DMS 273 (cell line): ENCODE data around the gene IQGAP2.

Experiments used
- DNase-seq: peaks from one replicate; lab custom pipeline; 2025; ENCODE audit not compliant: unreplicated experiment; lab: John Stamatoyannopoulos, UW

The IQGAP2 gene

DNA sequence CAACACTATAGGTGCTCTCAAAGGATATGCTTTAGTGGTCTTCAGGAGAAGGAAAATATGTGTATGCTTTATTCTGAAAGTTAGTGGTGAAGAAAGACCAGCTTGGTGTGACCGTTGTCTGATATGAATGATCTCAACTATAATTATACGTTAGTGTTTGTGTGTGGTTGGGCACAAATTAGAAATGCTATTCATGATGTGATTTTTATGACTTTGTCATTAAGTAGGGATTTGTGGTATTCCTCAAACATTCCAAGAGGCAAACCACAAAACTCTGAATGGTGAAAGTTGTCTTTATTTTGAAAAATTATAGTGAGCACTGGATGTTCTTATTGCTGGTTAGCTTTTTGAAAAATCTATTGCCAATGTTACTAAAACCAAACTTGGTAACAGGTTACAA lies 306.7 kb downstream of the IQGAP2 start:
- DNase-seq = no peak

DNA sequence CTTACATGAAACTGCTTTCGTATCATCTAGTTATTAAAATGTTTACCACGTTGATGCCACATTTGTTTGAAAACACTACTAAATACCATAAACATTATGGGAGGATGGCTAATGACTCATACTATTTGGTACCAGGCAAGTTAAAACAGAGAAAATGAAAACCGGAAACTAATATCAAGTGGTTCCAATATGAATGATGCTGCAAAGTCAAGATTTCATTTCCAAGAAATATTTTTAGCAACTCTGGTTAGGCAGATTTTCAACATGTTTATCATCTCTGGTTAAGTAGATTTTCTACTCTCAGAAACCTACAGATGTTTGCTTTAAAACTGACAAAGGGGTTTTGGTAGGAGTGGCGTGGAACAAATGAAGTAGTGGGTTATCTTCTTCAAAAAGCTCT lies 307.9 kb downstream of the IQGAP2 start:
- DNase-seq = no peak

DNA sequence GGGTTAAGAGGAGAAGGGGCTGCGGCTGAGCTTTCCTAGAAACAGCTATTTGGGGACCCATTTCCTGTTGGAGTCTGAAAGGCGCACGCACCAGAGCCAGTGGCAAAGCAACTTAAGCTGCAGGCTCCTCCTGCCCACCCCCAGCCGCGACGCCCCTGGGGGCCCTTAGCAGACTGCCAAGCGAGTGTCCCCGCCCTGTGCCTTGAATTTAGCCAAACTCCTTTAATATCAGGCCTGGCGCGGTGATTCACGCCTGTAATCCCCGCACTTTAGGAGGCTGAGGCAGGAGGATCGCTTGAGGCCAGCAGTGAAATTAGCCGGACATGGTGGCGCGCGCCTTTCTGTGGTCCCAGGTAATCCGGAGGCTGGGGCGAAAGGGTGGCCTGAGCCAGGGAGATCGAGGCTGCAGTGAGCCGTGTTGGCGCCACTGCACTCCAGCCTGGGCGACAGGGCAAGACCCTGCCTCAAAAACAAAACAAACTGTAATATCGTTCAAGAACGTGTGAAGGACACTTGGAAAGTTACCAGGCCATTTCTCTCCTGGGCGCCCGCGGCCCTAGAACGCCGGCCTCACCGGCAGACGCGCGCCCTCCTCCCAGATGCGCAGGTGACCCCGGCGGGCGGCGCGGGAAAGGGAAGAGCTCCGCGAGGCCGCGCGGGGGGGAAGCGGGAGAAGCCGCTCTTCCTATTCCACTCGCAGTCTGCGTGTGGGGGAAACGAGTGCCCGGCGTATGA lies 311.8 kb downstream of the IQGAP2 start:
- peak; percentile 63 for DNase-seq

DNA sequence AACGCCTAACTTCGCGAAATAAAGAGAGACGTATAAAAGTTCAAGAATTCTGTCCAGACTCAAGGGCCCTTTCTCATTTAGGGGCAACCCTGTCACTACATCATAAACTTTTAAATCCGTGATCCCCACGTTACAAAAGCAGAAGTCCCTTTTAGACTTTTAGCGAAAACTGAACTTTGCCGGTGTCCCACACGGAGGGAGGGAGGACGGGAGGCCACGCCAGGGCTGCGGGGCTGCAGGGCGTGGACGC lies 312.3 kb downstream of the IQGAP2 start:
- no peak for DNase-seq

DNA sequence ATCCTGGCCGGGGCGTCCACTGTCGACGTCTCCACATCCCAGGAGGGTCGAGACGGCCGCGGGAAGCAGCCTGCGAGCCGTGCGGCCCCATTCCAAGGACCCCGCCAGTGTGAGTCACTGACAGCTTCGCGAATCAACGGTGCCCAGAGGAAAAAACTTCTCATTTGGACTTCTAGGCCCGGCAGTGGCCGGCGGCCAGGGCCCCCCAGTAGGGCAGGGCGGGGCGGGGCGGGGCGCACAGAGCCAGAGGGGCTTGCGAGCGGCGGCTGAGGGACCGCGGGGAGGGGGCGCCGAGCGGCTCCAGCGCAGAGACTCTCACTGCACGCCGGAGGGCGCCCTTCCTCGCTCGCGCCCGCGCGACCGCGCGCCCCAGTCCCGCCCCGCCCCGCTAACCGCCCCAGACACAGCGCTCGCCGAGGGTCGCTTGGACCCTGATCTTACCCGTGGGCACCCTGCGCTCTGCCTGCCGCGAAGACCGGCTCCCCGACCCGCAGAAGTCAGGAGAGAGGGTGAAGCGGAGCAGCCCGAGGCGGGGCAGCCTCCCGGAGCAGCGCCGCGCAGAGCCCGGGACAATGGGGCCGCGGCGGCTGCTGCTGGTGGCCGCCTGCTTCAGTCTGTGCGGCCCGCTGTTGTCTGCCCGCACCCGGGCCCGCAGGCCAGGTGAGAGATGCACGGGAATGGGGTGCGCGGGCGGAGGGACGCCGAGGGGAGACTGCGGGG lies 312.8 kb downstream of the IQGAP2 start, which contains the start of gene F2R:
TSS of gene F2R (plus strand) at position 391 of the 720 bp plus-strand sequence. CDS start at position 573, 182 bp downstream.
- peak; percentile 84 for DNase-seq

DNA sequence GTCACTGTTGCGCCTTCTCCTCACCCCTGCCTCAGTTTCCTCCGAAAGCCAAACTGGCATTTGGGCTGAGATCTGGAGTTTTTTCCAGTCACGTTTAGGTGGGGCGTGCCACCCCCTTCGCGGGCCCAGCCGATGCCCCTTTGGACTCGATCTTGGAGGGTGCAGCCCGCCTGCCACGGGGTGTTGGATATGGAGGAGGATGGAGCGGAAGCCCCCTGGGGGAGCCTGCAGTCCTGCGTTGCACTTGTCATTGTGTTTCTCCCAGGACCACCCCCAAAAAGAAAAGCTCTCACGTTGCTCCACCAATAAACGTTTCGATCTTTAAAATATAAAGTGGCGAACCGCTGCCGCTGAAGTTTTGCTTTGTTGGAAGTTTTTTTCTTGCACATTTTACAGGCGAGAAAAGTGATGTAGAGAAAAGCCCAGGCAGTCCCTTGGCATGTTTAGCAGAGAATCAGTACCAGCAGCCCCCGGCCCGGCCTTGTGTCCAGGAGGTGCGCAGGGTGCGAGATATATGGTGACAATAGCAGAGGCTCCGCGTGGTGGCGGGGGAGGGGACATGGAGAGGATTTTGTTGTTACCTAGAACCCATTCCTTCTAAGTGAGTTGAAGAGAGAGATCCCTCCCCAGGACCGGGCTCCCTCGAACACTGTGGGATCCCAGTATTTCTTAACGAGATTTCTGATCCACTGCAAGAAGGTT lies 313.5 kb downstream of the IQGAP2 start:
- peak; percentile 43 for DNase-seq

DNA sequence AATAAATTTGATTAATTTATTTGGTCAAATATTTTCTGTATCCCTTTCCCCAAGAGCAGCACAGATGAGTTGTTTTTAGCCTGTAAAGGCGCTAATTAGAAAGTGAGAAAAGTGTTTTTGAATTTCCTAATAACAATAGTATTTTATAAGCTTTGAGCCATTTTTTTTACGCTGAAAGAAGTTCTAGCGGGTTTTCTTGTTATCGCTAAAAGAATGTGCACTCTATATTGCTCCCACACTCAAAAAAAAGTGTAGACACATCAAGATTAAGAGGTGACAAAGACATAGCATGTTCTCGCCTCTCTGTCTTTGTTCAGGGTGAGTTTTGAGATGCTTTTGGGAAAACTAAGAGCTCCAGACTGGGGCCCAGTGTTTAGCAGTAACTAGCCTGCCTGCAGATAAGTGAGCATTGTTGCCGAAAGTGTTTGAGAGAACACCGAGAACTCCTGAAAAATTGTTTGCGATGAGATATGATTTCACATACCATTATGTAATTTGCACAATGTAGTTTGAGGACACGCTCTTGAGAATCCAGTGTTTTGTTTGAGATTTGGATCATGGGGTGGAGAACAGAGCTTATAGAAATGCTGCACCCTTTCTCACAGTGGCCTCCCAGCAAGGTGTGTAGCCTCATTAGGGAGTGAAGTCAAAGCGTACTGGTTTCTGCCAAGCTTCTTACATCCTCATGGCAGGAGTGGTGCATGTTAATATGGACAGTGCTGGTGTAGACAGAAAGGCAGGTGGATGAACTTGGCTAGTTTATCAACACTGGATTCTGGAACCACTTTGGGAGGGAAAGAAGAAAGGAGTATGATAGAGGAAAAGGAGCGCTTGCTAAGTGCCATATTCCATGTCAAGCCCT lies 314.4 kb downstream of the IQGAP2 start:
- DNase-seq = no peak

DNA sequence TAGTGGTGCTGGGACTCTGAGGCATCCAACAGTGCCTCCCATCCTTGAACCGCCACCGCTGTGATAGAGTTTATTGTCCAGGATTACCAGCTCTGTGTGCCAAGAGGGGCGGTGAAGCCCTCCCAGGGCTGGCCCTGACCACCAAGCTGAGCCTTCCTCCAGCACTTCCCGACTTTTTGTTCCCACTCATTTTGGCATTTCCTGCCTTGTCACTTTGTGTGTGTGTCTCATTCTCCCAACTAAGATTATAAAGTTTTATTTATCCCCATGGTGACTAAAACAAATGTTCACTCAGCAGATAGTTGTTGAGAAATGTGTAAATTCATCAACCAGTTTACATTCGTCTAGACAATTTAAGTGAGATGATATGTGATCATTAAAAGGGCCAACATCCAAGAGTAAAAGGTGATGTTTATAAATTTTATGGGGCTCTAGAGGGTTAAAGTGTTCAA lies 315.3 kb downstream of the IQGAP2 start:
- no peak for DNase-seq

DNA sequence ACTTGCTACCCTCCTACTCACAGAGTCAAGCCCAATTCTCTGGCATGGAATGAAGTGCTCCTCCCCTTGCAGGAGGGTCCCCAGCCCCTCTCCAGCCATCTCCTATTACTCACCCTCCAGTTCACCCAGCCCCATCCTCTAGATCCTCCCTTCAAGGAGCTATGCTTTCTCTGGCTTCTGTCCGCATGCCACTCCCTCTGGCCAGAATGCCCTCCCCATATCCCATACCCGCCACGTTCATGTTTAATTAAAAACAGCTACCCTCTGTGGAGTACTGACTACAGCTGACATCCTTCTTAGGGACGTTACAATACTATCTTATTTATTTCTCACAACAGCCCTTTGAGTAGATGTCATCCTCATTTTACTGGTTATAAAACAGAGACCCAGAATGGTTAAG lies 315.8 kb downstream of the IQGAP2 start:
- DNase-seq = no peak

DNA sequence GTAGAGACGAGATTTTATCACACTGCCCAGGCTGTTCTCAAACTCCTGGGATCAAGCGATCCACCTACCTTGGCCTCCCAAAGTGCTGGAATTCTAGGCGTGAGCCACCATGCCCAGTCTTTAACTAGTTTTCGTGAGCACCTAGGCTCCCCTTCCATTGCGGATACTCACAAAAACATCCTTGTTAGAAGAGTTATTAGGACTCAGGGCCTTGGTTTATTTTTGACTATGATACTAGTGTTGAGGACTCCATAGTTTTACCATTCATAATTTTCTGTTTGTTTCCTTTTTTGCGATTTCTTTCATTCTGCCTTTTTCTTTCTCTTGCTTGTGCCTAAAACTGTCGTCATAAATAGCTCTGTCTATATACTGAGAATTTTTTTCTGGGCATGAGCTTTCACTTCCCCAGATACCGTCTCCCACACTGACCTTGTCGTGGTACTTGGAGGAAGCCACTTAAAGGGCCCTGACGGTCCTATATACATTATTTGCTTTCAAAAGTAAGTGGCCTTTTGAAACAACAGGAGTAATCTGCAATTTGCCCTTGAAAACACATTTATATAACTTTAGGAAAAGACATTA lies 318.0 kb downstream of the IQGAP2 start:
- DNase-seq = no peak

DNA sequence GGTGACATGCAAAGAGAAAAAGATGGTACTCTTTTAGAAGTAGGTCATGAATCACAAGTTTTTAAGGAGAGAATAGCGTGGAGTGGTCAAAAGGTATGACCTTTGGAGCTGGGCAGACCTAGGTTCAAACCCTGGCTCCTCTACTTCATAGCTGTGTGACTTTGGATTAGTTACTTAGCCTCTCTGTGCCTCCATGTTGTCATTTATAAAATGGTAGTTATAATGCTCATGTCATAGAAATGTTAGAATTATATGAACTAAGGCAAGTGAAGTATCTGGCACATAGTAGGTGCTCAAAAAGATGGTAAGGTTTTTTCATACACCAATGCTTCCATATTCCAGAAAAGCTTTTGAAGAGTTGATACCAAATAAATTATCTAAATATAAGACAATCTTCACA lies 320.2 kb downstream of the IQGAP2 start:
- no peak for DNase-seq

DNA sequence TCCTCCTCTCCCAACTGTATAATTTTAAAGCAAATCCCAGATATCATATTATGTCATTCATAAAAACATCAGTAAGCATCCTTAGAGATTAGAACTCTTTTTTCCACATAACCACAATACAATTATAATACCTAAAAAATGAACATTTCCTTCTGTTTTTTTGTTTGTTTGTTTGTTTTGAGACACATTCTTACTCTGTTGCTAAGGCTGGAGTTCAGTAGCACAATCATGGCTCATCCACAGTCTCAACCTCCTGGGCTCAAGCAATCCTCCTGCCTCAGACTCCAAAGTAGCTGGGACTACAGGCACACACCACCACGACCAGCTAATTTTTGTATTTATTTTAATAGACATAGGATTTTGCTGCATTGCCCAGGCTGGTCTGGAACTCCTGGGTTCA lies 320.8 kb downstream of the IQGAP2 start:
- no peak for DNase-seq

DNA sequence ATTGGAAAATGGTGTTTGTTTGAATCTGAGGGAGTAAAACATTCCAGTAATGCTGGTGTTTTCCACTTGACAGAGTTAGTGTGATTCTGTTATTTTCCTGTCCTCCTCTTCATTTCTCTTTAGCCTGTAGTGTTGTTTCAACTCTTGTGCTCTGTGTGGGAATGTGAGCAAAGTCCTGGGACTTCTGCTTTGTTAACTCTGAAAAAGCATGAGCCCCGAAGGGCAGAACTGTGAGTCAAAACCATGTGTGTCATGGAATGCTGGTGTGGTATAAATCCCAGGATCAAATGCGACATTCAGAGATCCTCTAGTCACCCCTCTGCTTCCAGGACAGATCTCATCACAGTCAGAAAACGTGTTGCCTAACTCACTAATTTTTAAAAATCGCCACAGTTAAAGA lies 321.8 kb downstream of the IQGAP2 start:
- no peak for DNase-seq

DNA sequence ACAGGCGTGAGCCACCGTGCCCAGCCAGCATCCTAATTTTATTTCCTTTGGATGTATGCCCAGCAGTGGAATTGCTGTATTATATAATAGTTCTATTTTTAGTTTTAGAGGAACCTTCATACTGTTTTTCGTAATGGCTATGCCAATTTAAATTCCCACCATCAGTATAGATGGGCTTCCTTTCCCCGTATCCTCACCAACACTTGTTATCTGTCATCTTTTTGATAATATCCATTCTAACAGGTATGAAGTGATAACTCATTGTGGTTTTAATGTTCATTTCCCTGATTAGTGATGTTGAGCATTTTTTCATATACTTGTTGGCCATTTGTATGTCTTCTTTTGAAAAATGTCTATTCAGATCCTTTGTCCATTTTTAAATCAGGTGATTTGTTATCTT lies 325.9 kb downstream of the IQGAP2 start:
- no peak for DNase-seq

DNA sequence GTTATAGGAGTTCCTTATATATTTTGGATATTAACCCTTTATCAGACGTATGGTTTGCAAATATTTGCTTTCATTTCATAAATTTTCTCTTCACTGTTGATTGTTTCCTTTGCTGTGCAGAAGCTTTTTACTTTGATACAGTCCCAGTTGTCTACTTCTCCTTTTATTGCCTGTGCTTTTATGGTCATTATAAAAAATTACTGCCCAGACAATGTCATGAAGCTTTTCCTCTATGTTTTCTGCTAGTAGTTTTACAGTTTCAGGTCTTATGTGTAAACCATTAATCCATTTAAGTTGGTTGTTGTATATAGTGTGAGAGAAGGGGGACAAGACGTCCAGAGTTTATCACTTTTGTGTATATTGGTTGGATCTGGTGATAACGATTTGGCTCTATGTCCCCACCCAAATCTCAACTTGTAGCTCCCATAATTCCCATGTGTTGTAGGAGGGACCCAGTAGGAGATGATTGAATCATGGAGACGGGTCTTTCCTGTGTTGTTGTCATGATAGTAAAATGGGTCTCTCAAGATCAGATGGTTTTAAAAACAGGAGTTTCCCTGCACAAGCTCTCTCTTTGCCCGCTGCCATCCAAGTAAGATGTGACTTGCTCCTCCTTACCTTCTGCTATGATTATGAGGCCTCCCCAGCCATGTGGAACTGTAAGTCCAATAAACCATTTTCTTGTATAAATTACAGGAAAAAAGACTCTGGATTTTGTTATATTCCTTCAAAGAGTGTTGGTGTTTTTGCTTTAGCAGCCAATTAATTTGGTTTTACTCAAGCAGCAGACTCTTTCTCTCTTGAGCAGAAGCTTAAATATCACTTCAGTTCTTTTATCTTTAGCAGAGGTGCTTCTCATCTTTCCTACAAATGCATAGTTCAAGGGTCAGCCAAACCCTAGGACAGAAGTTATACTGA lies 326.5 kb downstream of the IQGAP2 start:
- no peak for DNase-seq

DNA sequence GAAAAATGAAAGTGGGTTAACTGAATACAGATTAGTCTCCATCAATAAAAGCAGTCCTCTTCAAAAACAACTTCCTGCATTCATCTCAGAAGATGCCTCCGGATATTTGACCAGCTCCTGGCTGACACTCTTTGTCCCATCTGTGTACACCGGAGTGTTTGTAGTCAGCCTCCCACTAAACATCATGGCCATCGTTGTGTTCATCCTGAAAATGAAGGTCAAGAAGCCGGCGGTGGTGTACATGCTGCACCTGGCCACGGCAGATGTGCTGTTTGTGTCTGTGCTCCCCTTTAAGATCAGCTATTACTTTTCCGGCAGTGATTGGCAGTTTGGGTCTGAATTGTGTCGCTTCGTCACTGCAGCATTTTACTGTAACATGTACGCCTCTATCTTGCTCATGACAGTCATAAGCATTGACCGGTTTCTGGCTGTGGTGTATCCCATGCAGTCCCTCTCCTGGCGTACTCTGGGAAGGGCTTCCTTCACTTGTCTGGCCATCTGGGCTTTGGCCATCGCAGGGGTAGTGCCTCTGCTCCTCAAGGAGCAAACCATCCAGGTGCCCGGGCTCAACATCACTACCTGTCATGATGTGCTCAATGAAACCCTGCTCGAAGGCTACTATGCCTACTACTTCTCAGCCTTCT lies 329.4 kb downstream of the IQGAP2 start:
- no peak for DNase-seq

DNA sequence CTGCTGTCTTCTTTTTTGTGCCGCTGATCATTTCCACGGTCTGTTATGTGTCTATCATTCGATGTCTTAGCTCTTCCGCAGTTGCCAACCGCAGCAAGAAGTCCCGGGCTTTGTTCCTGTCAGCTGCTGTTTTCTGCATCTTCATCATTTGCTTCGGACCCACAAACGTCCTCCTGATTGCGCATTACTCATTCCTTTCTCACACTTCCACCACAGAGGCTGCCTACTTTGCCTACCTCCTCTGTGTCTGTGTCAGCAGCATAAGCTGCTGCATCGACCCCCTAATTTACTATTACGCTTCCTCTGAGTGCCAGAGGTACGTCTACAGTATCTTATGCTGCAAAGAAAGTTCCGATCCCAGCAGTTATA lies 329.9 kb downstream of the IQGAP2 start:
- DNase-seq = no peak

DNA sequence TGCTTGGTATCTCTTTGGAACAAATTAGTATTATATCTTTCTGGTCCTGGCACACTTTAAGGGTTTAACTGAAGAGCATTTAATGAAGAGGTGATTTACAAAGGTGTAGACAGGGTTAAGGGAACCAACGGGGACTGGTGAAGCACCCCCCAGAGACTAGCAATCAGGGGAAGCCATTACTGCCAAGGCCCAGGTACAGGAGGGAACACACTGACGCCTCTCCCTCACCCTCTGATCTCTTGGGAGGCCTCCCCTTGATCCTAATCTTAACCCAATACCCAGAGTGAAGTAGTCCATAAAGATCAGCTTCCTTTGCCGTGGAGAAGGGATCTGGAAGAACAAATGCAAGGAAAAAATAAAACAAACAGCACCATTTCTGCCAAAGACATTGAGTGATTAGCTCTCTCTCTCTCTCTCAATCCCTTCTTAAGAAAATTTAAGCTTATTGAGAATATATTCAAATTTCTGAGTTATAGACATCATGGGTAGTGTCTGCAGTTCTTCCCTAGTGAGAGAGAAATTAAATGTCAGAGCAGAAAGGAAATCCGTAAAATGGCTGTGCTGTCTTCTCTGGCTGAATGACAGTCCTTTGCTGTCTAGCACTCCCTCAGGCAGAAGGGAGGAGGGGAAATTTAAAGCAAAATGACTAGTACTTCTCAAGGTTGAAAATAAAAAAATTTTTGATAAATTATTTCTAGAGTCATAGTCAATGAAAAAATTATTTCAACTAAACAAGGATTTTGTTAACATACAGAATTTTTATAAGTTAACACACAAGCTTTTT lies 332.9 kb downstream of the IQGAP2 start:
- no peak for DNase-seq
